HG02840 (cell line): ENCODE measurements around the gene RPL4.
"Not testable (repeated sequence)": the region's sequence is repeated elsewhere in the genome, so short reads cannot be mapped to it uniquely, and the experiment has no call there.

Experiments
- ATAC-seq: cut with Tn5 transposase; IDR thresholded peaks from one replicate; pipeline ENCODE4 v1.9.1; 2021; ENCODE audit warnings: mild to moderate bottlenecking, moderate library complexity, moderate number of reproducible peaks; ENCODE audit not compliant: unreplicated experiment, low FRiP score

The RPL4 gene

DNA sequence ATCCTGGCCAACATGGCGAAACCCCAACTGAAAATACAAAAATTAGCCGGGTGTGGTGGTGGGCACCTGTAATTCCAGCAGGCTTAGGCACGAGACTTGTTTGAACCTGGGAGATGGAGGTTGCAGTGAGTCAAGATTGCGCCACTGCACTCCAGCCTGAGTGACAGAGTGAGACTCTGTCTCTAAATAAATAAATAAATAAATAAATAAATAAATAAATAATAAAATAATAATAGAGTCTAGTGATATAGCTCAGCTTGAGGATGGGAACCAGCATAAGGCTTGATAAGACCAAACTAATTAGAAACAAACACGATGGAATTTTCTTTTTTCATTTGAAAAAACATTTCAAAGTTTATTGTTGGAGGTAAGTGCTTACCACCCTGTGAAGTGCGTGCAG is 43.4 kb downstream of the RPL4 start:
- ATAC-seq = not testable (repeated sequence)

DNA sequence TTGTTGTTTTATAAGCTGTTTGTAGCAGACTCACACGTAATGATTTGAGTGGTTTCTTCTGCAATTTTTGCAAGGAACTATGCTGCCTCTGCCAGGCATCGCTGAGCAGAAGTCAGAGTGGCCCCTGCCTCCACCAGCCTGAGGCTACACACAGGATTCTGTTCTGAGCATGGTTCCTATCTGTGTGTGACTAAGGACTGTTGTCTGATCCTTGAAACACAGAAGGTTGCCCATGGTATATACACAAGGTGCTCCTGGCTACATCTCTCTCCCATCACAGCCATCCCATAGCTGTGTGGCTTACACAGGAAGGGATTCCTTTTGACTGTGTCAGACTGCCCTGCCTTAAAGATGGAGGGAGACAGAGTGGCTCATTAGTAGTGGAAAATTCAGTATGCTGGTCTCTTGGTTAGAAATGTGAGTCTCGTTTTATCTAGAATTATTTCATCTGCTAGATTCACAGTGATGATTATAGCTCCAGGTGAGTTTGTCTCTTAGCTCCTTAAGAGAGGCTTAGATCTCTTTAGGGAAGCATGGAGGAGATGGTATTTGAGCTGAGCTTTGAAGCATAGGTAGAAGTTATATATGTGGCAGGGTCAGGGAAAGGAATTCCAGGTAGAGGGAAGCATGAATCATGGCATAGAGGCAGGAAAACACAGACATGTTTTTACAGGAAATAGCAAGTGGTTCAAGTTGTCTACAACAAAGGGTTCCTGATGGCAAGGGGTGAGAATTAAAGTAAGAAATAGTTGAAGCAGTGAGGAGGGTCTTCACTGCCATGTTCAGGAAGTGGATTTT is 44.6 kb downstream of the RPL4 start:
- no peak for ATAC-seq

DNA sequence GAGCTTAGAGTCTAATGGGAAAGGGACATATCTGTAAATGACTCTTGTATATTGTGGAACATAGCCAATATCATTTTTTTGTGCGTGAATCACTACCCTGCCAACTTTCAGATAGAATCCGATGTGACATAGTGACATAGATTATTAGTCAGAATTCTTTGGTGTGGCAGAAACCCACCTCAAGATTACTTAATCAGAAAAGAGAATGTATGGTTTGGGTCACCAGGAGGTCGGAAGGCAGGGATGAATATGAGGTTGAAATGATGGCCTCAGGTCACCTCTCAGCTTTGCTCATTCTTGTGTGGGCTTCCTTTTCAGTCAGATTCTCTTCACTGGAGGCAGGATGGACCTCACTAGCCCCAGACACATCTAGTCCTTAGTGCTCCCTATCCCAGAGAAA is 48.4 kb downstream of the RPL4 start:
- ATAC-seq = no peak

DNA sequence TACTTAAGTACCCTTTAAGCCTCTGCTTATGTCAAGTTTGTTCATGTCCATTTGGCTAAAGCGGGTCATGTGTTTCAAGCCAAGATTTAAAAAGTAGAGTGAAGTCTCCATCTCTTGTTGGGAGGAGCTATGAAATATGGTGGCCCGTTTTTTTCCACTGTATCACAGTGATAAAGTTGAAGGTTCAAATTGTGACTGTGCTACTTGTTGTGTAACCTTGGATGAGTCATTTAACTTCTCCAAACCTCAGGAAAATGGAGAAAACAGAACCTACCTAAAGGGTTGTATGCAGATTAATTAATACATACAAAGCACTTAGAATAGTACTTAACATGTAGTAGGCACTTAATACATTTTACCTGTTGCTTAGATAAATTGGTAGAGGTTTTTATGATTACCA is 50.5 kb downstream of the RPL4 start:
- no peak for ATAC-seq

DNA sequence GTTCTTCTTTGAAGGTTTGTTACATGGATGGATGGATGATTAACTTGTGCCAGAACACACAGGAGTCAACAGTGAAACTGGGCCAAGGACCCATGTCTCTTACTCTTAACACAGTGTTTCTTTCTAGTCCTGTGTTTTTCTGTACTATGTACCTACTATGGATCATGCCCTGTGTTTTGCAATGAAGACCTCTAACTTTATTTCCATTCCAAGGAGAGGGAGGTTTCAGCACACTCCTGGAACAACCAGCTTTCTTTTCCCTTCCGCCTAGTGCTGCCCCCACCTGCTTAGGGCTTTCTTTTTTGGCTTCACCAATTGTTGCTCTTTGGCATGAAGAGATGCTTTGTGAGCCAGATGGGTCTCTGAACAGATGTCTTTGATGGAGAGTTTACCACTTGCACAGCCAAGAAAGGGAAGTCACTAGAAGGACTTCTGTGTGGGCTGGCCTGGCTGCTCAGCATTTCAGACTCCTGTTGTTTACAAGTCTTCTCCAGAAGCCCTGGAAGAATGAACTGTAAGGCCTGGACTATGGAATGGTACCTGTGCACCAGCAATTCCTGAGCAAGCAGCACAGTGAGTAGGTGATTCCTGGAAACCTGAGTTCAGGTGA is 51.6 kb downstream of the RPL4 start:
- ATAC-seq = no peak

DNA sequence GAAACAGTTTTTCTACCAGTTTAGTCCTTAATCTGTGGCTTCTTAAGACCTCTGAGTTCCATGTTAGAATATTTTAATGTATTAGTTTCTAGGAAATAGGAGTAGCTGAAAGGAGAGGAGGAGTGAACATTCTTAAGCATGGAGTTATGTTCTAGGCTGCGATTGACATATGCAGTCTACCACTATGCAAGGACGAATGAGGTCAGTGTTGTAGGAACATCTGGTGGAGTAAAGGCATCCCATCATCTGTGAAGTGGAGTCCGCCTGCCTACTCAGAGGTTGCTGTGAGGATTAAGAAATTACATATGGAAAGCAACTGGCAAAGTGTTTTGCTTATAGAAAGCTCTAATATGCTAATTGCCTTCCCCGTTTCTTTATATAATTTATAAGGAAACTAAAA is 52.2 kb downstream of the RPL4 start:
- no peak for ATAC-seq
